HepG2 (cell line): Measurements from ENCODE around the gene PCSK5. TPM values are rescaled to one million over a fixed set of nuclear protein-coding genes. Genes with fewer than 3 reads are reported as not detected.

ENCODE experiments used
- BHLHE40 ChIP-seq: IDR thresholded peaks from 2 replicates; pipeline ENCODE4 v1.6.1; 2011; ENCODE audit warnings: low read length, improper control_type of control experiment
- EHMT2 ChIP-seq: fragments of 200-600 bp; sonication (generic); IDR thresholded peaks from 2 replicates; pipeline ENCODE4 v1.7.0; 2017; ENCODE audit warnings: antibody characterized with exemption, low read depth, low read length, borderline replicate concordance
- FOSL2 ChIP-seq: sonication (generic); formaldehyde crosslinking; IDR thresholded peaks from 2 replicates; pipeline ENCODE4 v1.4.0; 2020; ENCODE audit warnings: missing genetic modification reagents
- FOXP1 ChIP-seq, 2 experiments: fragments of 450-650 bp in 1 of 2; IDR thresholded peaks; 2 replicates each; pipeline ENCODE4 v1.6.1; 2017 to 2018; ENCODE audit warnings: antibody characterized with exemption in 1 of 2
- HDAC1 ChIP-seq: sonication (generic); formaldehyde crosslinking; IDR thresholded peaks from 2 replicates; pipeline ENCODE4 v1.5.1; 2020; ENCODE audit warnings: mild to moderate bottlenecking, missing genetic modification reagents
- ISL2 ChIP-seq: sonication (generic); formaldehyde crosslinking; IDR thresholded peaks from 2 replicates; pipeline ENCODE4 v1.5.0; 2020; ENCODE audit warnings: missing genetic modification reagents
- KDM1A ChIP-seq: IDR thresholded peaks from 2 replicates; pipeline ENCODE4 v1.6.1; 2016; ENCODE audit warnings: missing compliant biosample characterization
- KDM5A ChIP-seq: fragments of 200-600 bp; sonication (generic); IDR thresholded peaks from 2 replicates; pipeline ENCODE4 v1.7.0; 2018; ENCODE audit warnings: antibody characterized with exemption, mild to moderate bottlenecking, low read length, borderline replicate concordance
- MAFF ChIP-seq: IDR thresholded peaks from 2 replicates; pipeline ENCODE4 v1.6.1; 2011; ENCODE audit warnings: low read depth, low read length, improper control_type of control experiment
- MIER2 ChIP-seq: IDR thresholded peaks from 2 replicates; pipeline ENCODE4 v1.6.1; 2016; ENCODE audit warnings: missing biosample characterization, missing genetic modification reagents
- MTF2 ChIP-seq: sonication (generic); formaldehyde crosslinking; IDR thresholded peaks from 2 replicates; pipeline ENCODE4 v1.5.0; 2020; ENCODE audit warnings: missing genetic modification reagents, borderline replicate concordance
- MYC ChIP-seq: sonication (generic); formaldehyde crosslinking; IDR thresholded peaks from 2 replicates; pipeline ENCODE4 v1.9.0; 2021; ENCODE audit warnings: missing genetic modification reagents, borderline replicate concordance
- RXRA ChIP-seq: sonication (generic); formaldehyde crosslinking; IDR thresholded peaks from 2 replicates; pipeline ENCODE4 v1.5.1; 2020; ENCODE audit warnings: missing genetic modification reagents
- RXRB ChIP-seq: IDR thresholded peaks from 2 replicates; pipeline ENCODE4 v1.6.1; 2016; ENCODE audit warnings: borderline replicate concordance, missing genetic modification reagents, missing compliant biosample characterization
- SRF ChIP-seq: IDR thresholded peaks from 2 replicates; pipeline ENCODE4 v1.6.1; 2011; ENCODE audit warnings: mild to moderate bottlenecking, low read depth, low read length, moderate library complexity
- TBX2 ChIP-seq: sonication (generic); formaldehyde crosslinking; IDR thresholded peaks from 2 replicates; pipeline ENCODE4 v1.5.0; 2020; ENCODE audit warnings: missing genetic modification reagents, mild to moderate bottlenecking, borderline replicate concordance
- ZNF496 ChIP-seq: sonication (generic); formaldehyde crosslinking; IDR thresholded peaks from 2 replicates; pipeline ENCODE4 v1.8.1; 2023; ENCODE audit warnings: mild to moderate bottlenecking, moderate library complexity, missing genetic modification reagents; ENCODE audit not compliant: insufficient replicate concordance
- ZNF589 ChIP-seq: sonication (generic); formaldehyde crosslinking; conservative IDR thresholded peaks from 2 replicates; pipeline ENCODE4 v1.8.0; 2022; ENCODE audit warnings: mild to moderate bottlenecking, moderate library complexity, missing genetic modification reagents
- ZNF674 ChIP-seq: sonication (generic); formaldehyde crosslinking; IDR thresholded peaks from 2 replicates; pipeline ENCODE4 v1.5.0; 2020; ENCODE audit warnings: low read depth, mild to moderate bottlenecking, missing genetic modification reagents
- ZNF747 ChIP-seq: sonication (generic); formaldehyde crosslinking; IDR thresholded peaks from 2 replicates; pipeline ENCODE4 v1.8.1; 2023; ENCODE audit warnings: missing genetic modification reagents, mild to moderate bottlenecking, borderline replicate concordance
- ZNF761 ChIP-seq: sonication (generic); formaldehyde crosslinking; conservative IDR thresholded peaks from 2 replicates; pipeline ENCODE4 v1.4.0; 2020; ENCODE audit warnings: mild to moderate bottlenecking, missing genetic modification reagents
- ZNF841 ChIP-seq: sonication (generic); formaldehyde crosslinking; IDR thresholded peaks from 2 replicates; pipeline ENCODE4 v1.8.1; 2023; ENCODE audit warnings: missing genetic modification reagents, borderline replicate concordance
- ZSCAN5A ChIP-seq: sonication (generic); formaldehyde crosslinking; IDR thresholded peaks from 2 replicates; pipeline ENCODE4 v1.8.0; 2022; ENCODE audit warnings: mild to moderate bottlenecking, missing genetic modification reagents, borderline replicate concordance
- polyA plus RNA-seq, 8 experiments: library from polyadenylated mRNA; depleted of rRNA in 3 of 8; stranded (reverse) in 7 of 8; unstranded in 1 of 8; fragments of >200 nt; fragmentation: Illumina TruSeq in 4 of 8; extraction: Trizol in 4 of 8; gene quantifications; 2 replicates each; pipeline versions ENCODE4 v1.2.1 to v1.2.3, GENCODE V29; 2011 to 2016; ENCODE audit warnings: low read depth in 4 of 8, missing spikeins in 1 of 8, mixed read lengths in 1 of 8; ENCODE audit not compliant: insufficient read depth in 1 of 8
- total RNA-seq, 5 experiments: library from RNA; depleted of rRNA; stranded (reverse); fragments of >200 nt; fragmentation: Illumina TruSeq; extraction: Trizol; gene quantifications; 2 replicates each; pipeline ENCODE4 v1.2.3, GENCODE V29; 2016; ENCODE audit warnings: low read depth in 1 of 5
- TF ChIP-seq, protein P1 (sequence below), 2 experiments: sonication (generic) in 1 of 2; formaldehyde crosslinking in 1 of 2; IDR thresholded peaks; 2 replicates each; pipeline versions ENCODE4 v1.6.1 to v1.9.0; 2014 to 2022; ENCODE audit warnings: antibody characterized with exemption in 1 of 2, borderline replicate concordance in 1 of 2, inconsistent platforms in 1 of 2, low read depth in 1 of 2, missing genetic modification reagents in 1 of 2

The PCSK5 gene
- total and polyA plus RNA-seq, 2 of the 13 experiments (the other 11 are each of a cell fraction or from before 2014, with no cell fraction given), result 0.55 to 0.66 TPM

DNA sequence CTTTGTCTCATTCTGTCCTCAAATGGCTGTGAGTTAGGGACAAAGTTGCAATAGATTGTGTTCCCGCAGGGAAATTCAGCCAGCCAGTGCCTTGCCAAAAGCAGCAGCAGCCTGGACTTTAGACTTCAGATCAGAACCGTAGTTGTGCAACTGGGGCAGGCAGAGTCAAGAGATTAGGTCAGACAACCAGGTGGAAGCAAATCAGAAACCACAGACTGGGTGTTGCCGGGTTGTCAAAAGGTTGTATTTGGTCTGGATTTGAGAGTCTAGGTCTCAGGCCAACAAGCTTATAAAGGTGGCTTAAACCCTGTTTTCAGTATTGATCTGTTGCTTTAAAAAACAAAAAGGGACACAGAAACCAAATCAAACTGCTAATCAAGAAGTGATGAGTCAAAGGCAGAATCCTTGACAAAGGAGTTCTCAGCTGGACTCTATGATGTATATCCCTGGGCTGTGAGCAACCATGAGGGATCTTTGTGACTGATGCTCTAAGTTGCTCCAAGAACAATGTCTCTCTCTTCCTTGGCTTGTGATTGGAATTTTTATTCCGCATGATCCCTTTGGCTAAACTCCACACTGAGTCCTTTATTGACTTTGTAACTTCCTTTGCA is 482.8 kb downstream of the PCSK5 start (continued):
- TF ChIP-seq ZNF841 (CRISPR knock-in tag), result no peak
- no peak for TF ChIP-seq ZNF674
- TF ChIP-seq ZNF747 (CRISPR knock-in tag), result peak; percentile 58; the same call in 1 of the 2 replicates
- TF ChIP-seq RXRB (CRISPR knock-in tag), result peak; percentile 89
- TF ChIP-seq, protein P1, sequence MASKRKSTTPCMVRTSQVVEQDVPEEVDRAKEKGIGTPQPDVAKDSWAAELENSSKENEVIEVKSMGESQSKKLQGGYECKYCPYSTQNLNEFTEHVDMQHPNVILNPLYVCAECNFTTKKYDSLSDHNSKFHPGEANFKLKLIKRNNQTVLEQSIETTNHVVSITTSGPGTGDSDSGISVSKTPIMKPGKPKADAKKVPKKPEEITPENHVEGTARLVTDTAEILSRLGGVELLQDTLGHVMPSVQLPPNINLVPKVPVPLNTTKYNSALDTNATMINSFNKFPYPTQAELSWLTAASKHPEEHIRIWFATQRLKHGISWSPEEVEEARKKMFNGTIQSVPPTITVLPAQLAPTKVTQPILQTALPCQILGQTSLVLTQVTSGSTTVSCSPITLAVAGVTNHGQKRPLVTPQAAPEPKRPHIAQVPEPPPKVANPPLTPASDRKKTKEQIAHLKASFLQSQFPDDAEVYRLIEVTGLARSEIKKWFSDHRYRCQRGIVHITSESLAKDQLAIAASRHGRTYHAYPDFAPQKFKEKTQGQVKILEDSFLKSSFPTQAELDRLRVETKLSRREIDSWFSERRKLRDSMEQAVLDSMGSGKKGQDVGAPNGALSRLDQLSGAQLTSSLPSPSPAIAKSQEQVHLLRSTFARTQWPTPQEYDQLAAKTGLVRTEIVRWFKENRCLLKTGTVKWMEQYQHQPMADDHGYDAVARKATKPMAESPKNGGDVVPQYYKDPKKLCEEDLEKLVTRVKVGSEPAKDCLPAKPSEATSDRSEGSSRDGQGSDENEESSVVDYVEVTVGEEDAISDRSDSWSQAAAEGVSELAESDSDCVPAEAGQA (IDR thresholded peaks at IDR 0.05; ENCODE audit: low read depth), result peak; percentile 23; the same call in 1 of the 2 replicates
- TF ChIP-seq, protein P1 (CRISPR knock-in tag; IDR thresholded peaks at IDR 0.05; ENCODE audit: borderline replicate concordance), result no peak
- TF ChIP-seq SRF, result peak; percentile 57; the same call in 1 of the 2 replicates
- TF ChIP-seq MIER2 (CRISPR knock-in tag), result peak; percentile 53; the same call in 1 of the 2 replicates
- no peak for TF ChIP-seq BHLHE40
- peak; percentile 79 for TF ChIP-seq HDAC1 (CRISPR knock-in tag)
- no peak for TF ChIP-seq MTF2 (CRISPR knock-in tag)
- peak; percentile 73 for TF ChIP-seq KDM1A
- TF ChIP-seq FOSL2, result peak; percentile 82
- no peak for TF ChIP-seq MAFF
- TF ChIP-seq ZNF496, result no peak
- peak; percentile 91 for TF ChIP-seq RXRA (CRISPR knock-in tag)
- peak; percentile 86 for TF ChIP-seq TBX2 (CRISPR knock-in tag)
- peak; percentile 79; the same call in 1 of the 2 replicates for TF ChIP-seq ISL2 (CRISPR knock-in tag)
- TF ChIP-seq ZNF589 (CRISPR knock-in tag), result no peak
- TF ChIP-seq KDM5A, result no peak
- no peak for TF ChIP-seq MYC (CRISPR knock-in tag)
- peak; percentile 50; the same call in 1 of the 2 replicates for TF ChIP-seq EHMT2
- TF ChIP-seq FOXP1 (IDR thresholded peaks at IDR 0.05), result no peak
- peak; percentile 72 for TF ChIP-seq FOXP1 (CRISPR knock-in tag; IDR thresholded peaks at IDR 0.05)
- peak; percentile 87; the same call in 1 of the 2 replicates for TF ChIP-seq ZSCAN5A (CRISPR knock-in tag)
- TF ChIP-seq ZNF761, result 0 out of 2 replicates have a peak, but pooled peaks have one; percentile 56
